Brain microvascular endothelial cell (primary cell): ENCODE data around the gene HOXC4.
"Not testable (repeated sequence)": the region's sequence is repeated elsewhere in the genome, so short reads cannot be mapped to it uniquely, and the experiment has no call there.

Source experiments
- DNase-seq: peaks from one replicate; pipeline ENCODE4 v3.0.0-alpha.2; 2020
- H3K27ac ChIP-seq: fragments of 250-450 bp; sonication (Bioruptor Pico); 2 replicates; pipeline ENCODE4 v1.5.1; 2020; ENCODE audit warnings: mild to moderate bottlenecking, moderate library complexity
- H3K27me3 ChIP-seq: fragments of 250-450 bp; sonication (Bioruptor Pico); replicated peaks from 2 replicates; pipeline ENCODE4 v1.5.1; 2020; ENCODE audit warnings: mild to moderate bottlenecking
- H3K36me3 ChIP-seq: fragments of 250-450 bp; sonication (Bioruptor Pico); replicated peaks from 2 replicates; pipeline ENCODE4 v1.5.1; 2020; ENCODE audit warnings: mild to moderate bottlenecking
- H3K4me3 ChIP-seq: 2 replicates; pipeline ENCODE4 v1.5.1; 2011; ENCODE audit warnings: low read depth, mild to moderate bottlenecking, control low read depth, low read length, moderate library complexity
- in situ Hi-C: cut with HindIII; loops from 2 replicates; pipeline ENCODE4 v1.10.0; 2017; ENCODE audit warnings: low sequenced_read_pairs, low pct_ligation_motif_present
- TF ChIP-seq, protein P1 (sequence below): IDR thresholded peaks from 2 replicates; pipeline ENCODE4 v1.5.1; 2011; ENCODE audit warnings: low read depth, mild to moderate bottlenecking, moderate library complexity, low read length, control low read depth, inconsistent platforms; ENCODE audit errors: missing control alignments

Gene HOXC4

DNA sequence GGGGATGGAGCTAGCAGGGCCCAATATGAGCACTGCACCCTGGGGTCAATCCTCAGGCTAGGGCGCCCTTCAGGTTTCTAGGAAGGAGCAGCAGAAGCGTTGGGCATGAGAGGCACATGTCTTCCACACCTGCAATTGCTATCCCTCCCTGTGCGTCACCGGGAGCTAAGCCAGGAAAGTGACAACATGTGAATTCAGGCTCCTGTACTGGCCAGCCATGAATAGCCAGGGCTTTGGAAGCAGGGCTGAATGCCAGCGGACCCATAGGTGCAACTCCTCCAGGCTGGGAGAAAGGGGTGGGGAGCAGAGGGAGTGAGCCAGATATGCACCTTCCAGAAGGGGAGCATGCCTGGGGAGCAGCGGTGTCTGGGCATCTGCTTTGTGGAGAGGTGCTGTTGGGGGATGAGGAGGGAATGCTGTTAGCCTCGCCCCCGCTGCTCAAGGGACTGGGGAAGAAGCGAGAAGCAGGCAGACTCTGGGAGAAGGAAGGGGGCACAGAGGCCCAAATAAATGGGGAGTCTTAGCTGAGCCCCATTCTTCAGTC is 14.7 kb upstream of the HOXC4 start:
- Histone ChIP-seq H3K27ac (no peak overlapping the region), H3K36me3 (no peaks in the 10 kb centered on the region), H3K27me3 (peaks cover 74% of the 10 kb centered on the region), H3K4me3 (no peak overlapping the region)
- in situ Hi-C loops = no loop called here
- TF ChIP-seq, protein P1, sequence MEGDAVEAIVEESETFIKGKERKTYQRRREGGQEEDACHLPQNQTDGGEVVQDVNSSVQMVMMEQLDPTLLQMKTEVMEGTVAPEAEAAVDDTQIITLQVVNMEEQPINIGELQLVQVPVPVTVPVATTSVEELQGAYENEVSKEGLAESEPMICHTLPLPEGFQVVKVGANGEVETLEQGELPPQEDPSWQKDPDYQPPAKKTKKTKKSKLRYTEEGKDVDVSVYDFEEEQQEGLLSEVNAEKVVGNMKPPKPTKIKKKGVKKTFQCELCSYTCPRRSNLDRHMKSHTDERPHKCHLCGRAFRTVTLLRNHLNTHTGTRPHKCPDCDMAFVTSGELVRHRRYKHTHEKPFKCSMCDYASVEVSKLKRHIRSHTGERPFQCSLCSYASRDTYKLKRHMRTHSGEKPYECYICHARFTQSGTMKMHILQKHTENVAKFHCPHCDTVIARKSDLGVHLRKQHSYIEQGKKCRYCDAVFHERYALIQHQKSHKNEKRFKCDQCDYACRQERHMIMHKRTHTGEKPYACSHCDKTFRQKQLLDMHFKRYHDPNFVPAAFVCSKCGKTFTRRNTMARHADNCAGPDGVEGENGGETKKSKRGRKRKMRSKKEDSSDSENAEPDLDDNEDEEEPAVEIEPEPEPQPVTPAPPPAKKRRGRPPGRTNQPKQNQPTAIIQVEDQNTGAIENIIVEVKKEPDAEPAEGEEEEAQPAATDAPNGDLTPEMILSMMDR = no peak
- DNase-seq = no peak

GRCh38 chr12:54039417-54040147 is 14.1 kb upstream of the HOXC4 start:
- Histone ChIP-seq H3K4me3 (no peak overlapping the region), H3K36me3 (no peaks in the 10 kb centered on the region), H3K27ac (no peak overlapping the region), H3K27me3 (peaks cover 72% of the 10 kb centered on the region)
- DNase-seq = no peak
- TF ChIP-seq, protein P1 = no peak
- in situ Hi-C loops = no loop called here

- H3K36me3 ChIP-seq = no peaks in the 10 kb centered on the region
- in situ Hi-C loops = no loop called here
- no peak overlapping the region for H3K27ac ChIP-seq
- peaks cover 73% of the 10 kb centered on the region for H3K27me3 ChIP-seq
- no peak for DNase-seq
- H3K4me3 ChIP-seq = no peak overlapping the region
- TF ChIP-seq, protein P1 = no peak
Measured at GRCh38 chr12:54040148-54040494, 13.5 kb upstream of the HOXC4 start.

GRCh38 chr12:54040648-54041047 is 13.0 kb upstream of the HOXC4 start:
- peaks cover 72% of the 10 kb centered on the region for H3K27me3 ChIP-seq
- H3K36me3 ChIP-seq = no peaks in the 10 kb centered on the region
- TF ChIP-seq, protein P1 = no peak
- no peak overlapping the region for H3K4me3 ChIP-seq
- H3K27ac ChIP-seq = no peak overlapping the region
- in situ Hi-C loops = no loop called here
- no peak for DNase-seq

GRCh38 chr12:54041097-54041690 is 12.4 kb upstream of the HOXC4 start:
- in situ Hi-C loops = no loop called here
- peaks cover 73% of the 10 kb centered on the region for H3K27me3 ChIP-seq
- no peak overlapping the region for H3K4me3 ChIP-seq
- H3K36me3 ChIP-seq = no peaks in the 10 kb centered on the region
- no peak for DNase-seq
- H3K27ac ChIP-seq = no peak overlapping the region
- TF ChIP-seq, protein P1 = no peak

DNA sequence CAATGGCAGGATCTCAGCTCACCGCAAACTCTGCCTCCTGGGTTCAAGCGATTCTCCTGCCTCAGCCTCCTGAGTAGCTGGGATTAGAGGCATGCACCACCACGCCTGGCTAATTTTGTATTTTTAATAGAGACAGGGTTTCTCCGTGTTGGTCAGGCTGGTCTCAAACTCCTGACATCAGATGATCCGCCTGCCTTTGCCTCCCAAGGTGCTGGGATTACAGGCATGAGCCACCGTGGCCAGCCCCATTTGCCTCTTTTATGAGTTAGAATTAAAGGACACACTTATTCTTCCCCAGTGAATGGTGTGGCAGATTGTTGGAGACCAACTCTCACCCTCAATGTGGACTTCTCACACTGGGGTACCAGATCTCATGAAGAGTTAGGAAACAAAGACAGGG is 11.6 kb upstream of the HOXC4 start:
- DNase-seq, H3K4me3 ChIP-seq, H3K27ac ChIP-seq, H3K36me3 ChIP-seq, in situ Hi-C loops: not testable (repeated sequence)
- H3K27me3 ChIP-seq = peaks cover 75% of the 10 kb centered on the region
